CD14-positive monocyte (primary cell): ENCODE results near the gene COL17A1. TPM values are rescaled to one million over a fixed set of nuclear protein-coding genes. Genes with fewer than 3 reads are reported as not detected.
A peak's percentile ranks its signal among the peaks of the same experiment; 100 is the strongest.

Experiments used
- DNase-seq, 3 donors: peaks; one replicate each; pipeline ENCODE4 v3.0.0-alpha.2; 2011 to 2022
- H2AFZ ChIP-seq: 2 replicates; pipeline ENCODE4 v1.6.0; 2012; ENCODE audit warnings: mild to moderate bottlenecking, low read depth, low read length, inconsistent platforms; ENCODE audit not compliant: insufficient read depth, poor library complexity, severe bottlenecking
- H3K27ac ChIP-seq, 2 donors: 1 replicate in 1 of 2; 2 replicates in 1 of 2; pipeline ENCODE4 v1.5.1; 2012 to 2013; ENCODE audit warnings: low read length in 2 of 2, control low read depth in 1 of 2, inconsistent platforms in 1 of 2, low read depth in 1 of 2, mild to moderate bottlenecking in 1 of 2
- H3K27me3 ChIP-seq, 2 donors: one replicate each; pipeline versions ENCODE4 v1.6.0 to v1.6.1; 2011 to 2013; ENCODE audit warnings: low read length in 2 of 2; ENCODE audit not compliant: control insufficient read depth in 2 of 2, insufficient read depth in 2 of 2
- H3K36me3 ChIP-seq, 2 donors: replicated peaks in 1 of 2; 1 replicate in 1 of 2; 2 replicates in 1 of 2; pipeline versions ENCODE4 v1.5.1 to v1.6.1; 2012 to 2013; ENCODE audit warnings: low read length in 2 of 2, control low read depth in 1 of 2, inconsistent platforms in 1 of 2, mild to moderate bottlenecking in 1 of 2; ENCODE audit not compliant: insufficient read depth in 2 of 2, control insufficient read depth in 1 of 2
- H3K4me1 ChIP-seq, 2 donors: 1 replicate in 1 of 2; 2 replicates in 1 of 2; pipeline versions ENCODE4 v1.5.1 to v1.6.1; 2012 to 2013; ENCODE audit warnings: low read length in 2 of 2, control low read depth in 1 of 2, inconsistent platforms in 1 of 2, mild to moderate bottlenecking in 1 of 2, moderate library complexity in 1 of 2; ENCODE audit not compliant: insufficient read depth in 2 of 2, control insufficient read depth in 1 of 2
- H3K4me2 ChIP-seq: replicated peaks from 2 replicates; pipeline ENCODE3; 2012; ENCODE audit warnings: low read length, moderate library complexity, mild to moderate bottlenecking; ENCODE audit not compliant: poor library complexity, severe bottlenecking; ENCODE audit errors: extremely low read depth
- H3K4me3 ChIP-seq, 3 experiments: fragments of 200-600 bp in 1 of 3; sonication (generic) in 1 of 3; replicated peaks in 1 of 3; 1 replicate in 2 of 3; 2 replicates in 1 of 3; pipeline ENCODE4 v1.5.1; 2011 to 2013; ENCODE audit warnings: low read length in 3 of 3, mild to moderate bottlenecking in 3 of 3, control low read depth in 2 of 3, low read depth in 2 of 3, inconsistent platforms in 1 of 3, moderate library complexity in 1 of 3
- H3K79me2 ChIP-seq: 2 replicates; pipeline ENCODE4 v1.6.0; 2012; ENCODE audit warnings: mild to moderate bottlenecking, control low read depth, inconsistent platforms, low read length, moderate library complexity; ENCODE audit not compliant: insufficient read depth
- H3K9ac ChIP-seq: 2 replicates; pipeline ENCODE4 v1.6.0; 2017; ENCODE audit warnings: low read length, mild to moderate bottlenecking; ENCODE audit not compliant: insufficient read depth, poor library complexity, severe bottlenecking
- H3K9me3 ChIP-seq, 2 donors: replicated peaks in 1 of 2; 1 replicate in 1 of 2; 2 replicates in 1 of 2; pipeline versions ENCODE4 v1.5.1 to v1.6.1; 2012 to 2013; ENCODE audit warnings: low read length in 2 of 2, control low read depth in 1 of 2; ENCODE audit not compliant: control insufficient read depth in 1 of 2, insufficient read depth in 1 of 2
- H4K20me1 ChIP-seq: 2 replicates; pipeline ENCODE4 v1.6.0; 2012; ENCODE audit warnings: mild to moderate bottlenecking, low read length, control low read depth, moderate library complexity; ENCODE audit not compliant: insufficient read depth
- H3K27ac Mint-ChIP-seq, 7 donors: one replicate each; pipeline ENCODE4 v1.8.0; 2020; ENCODE audit warnings: mild to moderate bottlenecking in 7 of 7, mixed read lengths in 7 of 7, moderate library complexity in 6 of 7, inconsistent platforms in 2 of 7
- H3K27me3 Mint-ChIP-seq, 3 donors: one replicate each; pipeline ENCODE4 v1.8.0; 2021 to 2022; ENCODE audit warnings: low read depth in 3 of 3, mild to moderate bottlenecking in 3 of 3, mixed read lengths in 3 of 3, moderate library complexity in 3 of 3, inconsistent platforms in 1 of 3
- H3K36me3 Mint-ChIP-seq, 2 donors: one replicate each; pipeline ENCODE4 v1.8.0; 2020; ENCODE audit warnings: mixed read lengths in 2 of 2, inconsistent platforms in 1 of 2, mild to moderate bottlenecking in 1 of 2
- H3K4me1 Mint-ChIP-seq: one replicate; pipeline ENCODE4 v1.8.0; 2020; ENCODE audit warnings: mild to moderate bottlenecking, mixed read lengths
- H3K4me3 Mint-ChIP-seq, 2 donors: one replicate each; pipeline ENCODE4 v1.8.0; 2020; ENCODE audit warnings: mild to moderate bottlenecking in 2 of 2, mixed read lengths in 2 of 2, moderate library complexity in 1 of 2
- H3K9me3 Mint-ChIP-seq, 7 donors: one replicate each; pipeline ENCODE4 v1.8.0; 2020 to 2022; ENCODE audit warnings: mixed read lengths in 7 of 7, mild to moderate bottlenecking in 6 of 7, moderate library complexity in 6 of 7, inconsistent platforms in 2 of 7
- WGBS: methylation state at CpG from one replicate; pipeline ENCODE4 v1.1.5; 2013; ENCODE audit warnings: missing lambda C conversion rate; ENCODE audit not compliant: insufficient coverage; 5-methylcytosine and 5-hydroxymethylcytosine counted together
- intact Hi-C, 2 donors: fragments of 100-400 bp; cut with micrococcal nuclease; formaldehyde crosslinking; loops; one replicate each; pipeline versions ENCODE4 v1.15.0 to v1.15.1; 2023
- polyA plus RNA-seq, 3 donors: library from polyadenylated mRNA; depleted of rRNA in 1 of 3; unstranded in 2 of 3; stranded (reverse) in 1 of 3; fragments of 300-500 nt in 2 of 3; fragments of >200 nt in 1 of 3; fragmentation: Illumina TruSeq in 2 of 3; gene quantifications; 1 replicate in 2 of 3; 2 replicates in 1 of 3; pipeline ENCODE4 v1.2.3, GENCODE V29; 2012 to 2021
- TF ChIP-seq, protein P1 (sequence below): fragments of 200-600 bp; IDR thresholded peaks from one replicate; pipeline ENCODE4 v1.8.0; 2022; ENCODE audit warnings: antibody characterized with exemption, mild to moderate bottlenecking

The COL17A1 gene
- polyA plus RNA-seq, 3 donors = not detected

DNA sequence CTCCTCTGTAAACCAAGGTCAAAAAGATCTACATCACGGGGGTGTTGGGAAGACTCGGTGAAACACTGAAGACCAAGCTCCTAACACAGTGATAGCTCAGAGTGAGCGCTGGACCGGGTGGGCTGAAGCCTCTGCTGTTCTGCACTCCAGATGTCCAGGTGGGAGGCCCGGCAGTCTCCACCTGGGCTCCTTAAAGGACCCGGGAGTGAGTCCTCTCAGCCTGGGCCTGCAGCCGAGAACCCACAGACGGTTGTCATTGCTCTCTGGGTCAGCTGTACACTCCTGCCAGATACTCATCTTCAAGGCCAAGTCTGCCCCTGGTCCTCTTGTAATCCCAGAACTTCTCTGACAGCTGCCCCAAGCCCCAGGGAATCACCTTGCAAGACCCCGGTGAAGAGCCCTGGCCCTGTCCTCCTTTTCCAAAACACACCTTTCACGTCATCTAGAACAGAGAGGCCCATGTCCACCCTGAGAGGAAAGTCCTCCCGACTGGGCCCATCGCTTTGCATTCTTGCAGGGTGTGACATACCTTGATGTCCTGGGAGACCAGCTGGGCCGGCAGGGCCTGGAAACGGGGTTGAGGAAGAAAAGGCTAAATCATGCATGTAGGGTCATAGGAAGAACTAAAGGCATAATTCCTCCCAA is 43.7 kb downstream of the COL17A1 start:
- Histone ChIP-seq H3K4me3 (no peak overlapping the region), H3K79me2 (no peaks in the 10 kb centered on the region), H3K9ac (no peak overlapping the region), H3K36me3 (no peaks in the 10 kb centered on the region), H2AFZ (no peak overlapping the region), H3K27ac (no peak overlapping the region), H3K27me3 (no peaks in the 10 kb centered on the region), H3K4me2 (no peak overlapping the region), H4K20me1 (no peaks in the 10 kb centered on the region), H3K4me1 (no peaks in the 10 kb centered on the region), H3K9me3 (no peaks in the 10 kb centered on the region)
- TF ChIP-seq, protein P1, sequence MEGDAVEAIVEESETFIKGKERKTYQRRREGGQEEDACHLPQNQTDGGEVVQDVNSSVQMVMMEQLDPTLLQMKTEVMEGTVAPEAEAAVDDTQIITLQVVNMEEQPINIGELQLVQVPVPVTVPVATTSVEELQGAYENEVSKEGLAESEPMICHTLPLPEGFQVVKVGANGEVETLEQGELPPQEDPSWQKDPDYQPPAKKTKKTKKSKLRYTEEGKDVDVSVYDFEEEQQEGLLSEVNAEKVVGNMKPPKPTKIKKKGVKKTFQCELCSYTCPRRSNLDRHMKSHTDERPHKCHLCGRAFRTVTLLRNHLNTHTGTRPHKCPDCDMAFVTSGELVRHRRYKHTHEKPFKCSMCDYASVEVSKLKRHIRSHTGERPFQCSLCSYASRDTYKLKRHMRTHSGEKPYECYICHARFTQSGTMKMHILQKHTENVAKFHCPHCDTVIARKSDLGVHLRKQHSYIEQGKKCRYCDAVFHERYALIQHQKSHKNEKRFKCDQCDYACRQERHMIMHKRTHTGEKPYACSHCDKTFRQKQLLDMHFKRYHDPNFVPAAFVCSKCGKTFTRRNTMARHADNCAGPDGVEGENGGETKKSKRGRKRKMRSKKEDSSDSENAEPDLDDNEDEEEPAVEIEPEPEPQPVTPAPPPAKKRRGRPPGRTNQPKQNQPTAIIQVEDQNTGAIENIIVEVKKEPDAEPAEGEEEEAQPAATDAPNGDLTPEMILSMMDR = no peak
- 97% methylated on average over 13 of the region's 14 CpGs for WGBS
- intact Hi-C loops = no loop called here
- Mint-ChIP-seq H3K27ac (no peak overlapping the region), H3K36me3 (no peaks in the 10 kb centered on the region), H3K9me3 (no peaks in the 10 kb centered on the region), H3K27me3 (peaks cover 3 to 4% (median 3%) of the 10 kb centered on the region in 3 donors), H3K4me3 (no peak overlapping the region), H3K4me1 (no peaks in the 10 kb centered on the region)
- no peak for DNase-seq

- H3K9ac ChIP-seq = no peak overlapping the region
- no peaks in the 10 kb centered on the region for H3K9me3 Mint-ChIP-seq
- no peak overlapping the region for H3K4me2 ChIP-seq
- TF ChIP-seq, protein P1 = no peak
- intact Hi-C loops = no loop called here
- WGBS = 89% methylated on average over 4 of the region's 9 CpGs
- H3K9me3 ChIP-seq = no peaks in the 10 kb centered on the region
- no peak overlapping the region for H2AFZ ChIP-seq
- DNase-seq = no peak
- no peaks in the 10 kb centered on the region for H3K4me1 ChIP-seq
- H3K27me3 Mint-ChIP-seq = peaks cover 3 to 5% (median 4%) of the 10 kb centered on the region in 3 donors
- H3K27me3 ChIP-seq = no peaks in the 10 kb centered on the region
- no peaks in the 10 kb centered on the region for H3K36me3 Mint-ChIP-seq
- H3K27ac Mint-ChIP-seq = peak overlapping the region in 2 of 7 donors; percentile 22 to 51
- no peaks in the 10 kb centered on the region for H3K4me1 Mint-ChIP-seq
- H3K36me3 ChIP-seq = no peaks in the 10 kb centered on the region
- no peaks in the 10 kb centered on the region for H3K79me2 ChIP-seq
- H3K27ac ChIP-seq = no peak overlapping the region
- H3K4me3 Mint-ChIP-seq = no peak overlapping the region
- no peaks in the 10 kb centered on the region for H4K20me1 ChIP-seq
- no peak overlapping the region for H3K4me3 ChIP-seq
Measured at GRCh38 chr10:104040862-104041789, 44.6 kb downstream of the COL17A1 start.
